Natural killer cell (primary cell): ENCODE results near the gene ZBTB32. TPM values are rescaled to one million over a fixed set of nuclear protein-coding genes. Genes with fewer than 3 reads are reported as not detected.

Source experiments
- ATAC-seq, 3 donors: fragments of 150-1000 bp in 2 of 3; fragments of 200-7000 bp in 1 of 3; cut with Tn5 transposase; 1 replicate in 1 of 3; 2 replicates in 2 of 3; pipeline ENCODE4 v1.10.0; 2021; ENCODE audit warnings: mild to moderate bottlenecking in 2 of 3, moderate library complexity in 2 of 3
- DNase-seq, 2 donors: peaks; one replicate each; pipeline versions ENCODE4 v3.0.0 to v3.0.0-alpha.2; 2013 to 2021; ENCODE audit warnings: mixed read lengths in 1 of 2
- H3K27ac ChIP-seq: one replicate; pipeline ENCODE4 v1.5.1; 2013; ENCODE audit warnings: mild to moderate bottlenecking, low read length
- H3K27me3 ChIP-seq: one replicate; pipeline ENCODE4 v1.6.1; 2013; ENCODE audit warnings: low read length; ENCODE audit not compliant: control insufficient read depth, insufficient read depth
- H3K36me3 ChIP-seq: one replicate; pipeline ENCODE4 v1.6.1; 2013; ENCODE audit warnings: low read length; ENCODE audit not compliant: control insufficient read depth, insufficient read depth
- H3K4me1 ChIP-seq: one replicate; pipeline ENCODE4 v1.6.1; 2013; ENCODE audit warnings: low read length; ENCODE audit not compliant: control insufficient read depth, insufficient read depth
- H3K4me3 ChIP-seq: one replicate; pipeline ENCODE4 v1.5.1; 2013; ENCODE audit warnings: low read length
- H3K9me3 ChIP-seq: one replicate; pipeline ENCODE4 v1.6.1; 2013; ENCODE audit warnings: low read length; ENCODE audit not compliant: control insufficient read depth, insufficient read depth
- H3K27ac Mint-ChIP-seq, 2 donors: one replicate each; pipeline ENCODE4 v1.8.0; 2022; ENCODE audit warnings: mild to moderate bottlenecking in 2 of 2, mixed read lengths in 2 of 2, moderate library complexity in 1 of 2
- H3K27me3 Mint-ChIP-seq, 2 donors: one replicate each; pipeline ENCODE4 v1.8.0; 2022; ENCODE audit warnings: low read depth in 2 of 2, mixed read lengths in 2 of 2
- H3K36me3 Mint-ChIP-seq: one replicate; pipeline ENCODE4 v1.8.0; 2022; ENCODE audit warnings: mixed read lengths
- H3K4me1 Mint-ChIP-seq, 2 donors: one replicate each; pipeline ENCODE4 v1.8.0; 2022; ENCODE audit warnings: mixed read lengths in 2 of 2
- H3K4me3 Mint-ChIP-seq: one replicate; pipeline ENCODE4 v1.8.0; 2022; ENCODE audit warnings: mild to moderate bottlenecking, moderate library complexity, mixed read lengths
- H3K9me3 Mint-ChIP-seq, 2 donors: one replicate each; pipeline ENCODE4 v1.8.0; 2022; ENCODE audit warnings: mixed read lengths in 2 of 2
- CTCF ChIP-seq: fragments of 200-600 bp; IDR thresholded peaks from one replicate; pipeline ENCODE4 v1.8.0; 2022; ENCODE audit warnings: antibody characterized with exemption
- WGBS: methylation state at CpG from one replicate; pipeline ENCODE4 v1.1.7; 2013; ENCODE audit warnings: missing lambda C conversion rate; ENCODE audit not compliant: insufficient coverage; 5-methylcytosine and 5-hydroxymethylcytosine counted together
- intact Hi-C: fragments of 100-400 bp; cut with micrococcal nuclease; formaldehyde crosslinking; loops from one replicate; pipeline ENCODE4 v1.14.2; 2022
- total RNA-seq, 4 donors: library from RNA; stranded (reverse); fragments of 120-200 nt in 1 of 4; gene quantifications; one replicate each; pipeline versions ENCODE4 v1.2.3 to v1.2.4, GENCODE V29; 2013 to 2022

The ZBTB32 gene
- total RNA-seq, 3 donors from 2014 or later (not counting 1 experiment from before 2014, with no cell fraction given) = 0.27 to 1.8 (median 0.35) TPM

DNA sequence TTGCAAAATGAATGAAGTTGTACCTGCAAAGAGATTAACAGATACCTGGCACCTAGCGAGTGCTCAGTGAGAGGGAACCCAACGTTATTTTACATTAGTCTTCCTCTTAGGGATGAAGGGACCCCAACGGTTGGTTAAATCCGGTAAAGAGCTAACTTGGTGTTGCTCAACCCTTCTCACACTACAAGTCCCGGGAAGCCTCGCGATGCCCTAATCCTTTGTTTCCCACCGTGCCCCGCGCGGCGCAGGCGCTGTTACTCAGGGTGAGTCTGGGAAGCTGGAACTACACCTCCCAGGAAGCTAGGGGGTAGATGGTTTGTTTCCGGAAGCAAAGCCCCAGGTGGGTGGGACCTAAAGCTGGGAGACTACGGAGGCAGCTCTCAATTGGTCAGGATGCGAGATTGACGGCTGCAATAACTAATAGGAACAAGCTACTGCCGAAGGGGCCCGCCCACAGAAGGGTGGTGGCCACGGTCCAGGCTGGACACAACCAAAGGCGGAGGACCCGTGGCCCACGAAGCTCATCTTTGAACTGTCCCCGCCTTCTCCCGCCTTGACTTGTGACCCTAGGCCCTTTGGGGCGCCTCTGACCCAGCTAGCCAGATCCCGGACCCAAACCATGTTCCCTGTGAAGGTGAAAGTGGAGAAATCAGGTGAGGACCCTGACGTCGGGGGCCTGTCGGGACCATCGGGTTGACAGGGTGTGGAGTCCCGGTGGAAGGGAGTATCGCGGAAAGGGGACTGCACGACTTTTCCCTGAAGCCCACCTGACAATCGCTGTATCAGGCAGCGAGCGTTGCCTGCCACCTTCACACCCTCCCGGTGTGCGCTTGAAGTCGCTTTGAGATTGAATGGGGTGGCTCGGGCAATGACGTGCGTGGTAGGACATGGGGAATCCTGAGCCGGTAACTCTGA, 44.0 kb downstream of the ZBTB32 start, which contains the start of gene LIN37:
Gene LIN37 (plus strand): TSS at position 471 of the 915 bp plus-strand sequence. CDS start 149 bp downstream, at position 620.
- Histone ChIP-seq H3K4me3 (peak within 1 kb of the TSS; percentile 91), H3K27ac (peak within 1 kb of the TSS; percentile 84), H3K4me1 (peaks cover 46% of the 10 kb centered on the region), H3K27me3 (no peaks in the 10 kb centered on the region), H3K9me3 (no peaks in the 10 kb centered on the region), H3K36me3 (peaks cover 16% of the 10 kb centered on the region)
- H3K27ac Mint-ChIP-seq = peak within 1 kb of the TSS; percentile 92
- ATAC-seq = peak; percentile 73 to 90 (median 77)
- H3K9me3 Mint-ChIP-seq = no peaks in the 10 kb centered on the region
- no peak for TF ChIP-seq CTCF
- 1% methylated on average over 41 of the region's 45 CpGs for WGBS
- H3K27me3 Mint-ChIP-seq = no peaks in the 10 kb centered on the region
- no peaks in the 10 kb centered on the region for H3K36me3 Mint-ChIP-seq
- H3K4me3 Mint-ChIP-seq = peak within 1 kb of the TSS; percentile 97
- peak; percentile 97 to 99 for DNase-seq
- intact Hi-C loops = loop anchor here (1.0 to 10.0 kb wide), 5 partner anchors 10 to 369 kb away; partner anchors contain the start of genes HCST, NFKBID, PROSER3 and TBCB
- H3K4me1 Mint-ChIP-seq = peaks cover 33 to 47% of the 10 kb centered on the region in 2 donors

DNA sequence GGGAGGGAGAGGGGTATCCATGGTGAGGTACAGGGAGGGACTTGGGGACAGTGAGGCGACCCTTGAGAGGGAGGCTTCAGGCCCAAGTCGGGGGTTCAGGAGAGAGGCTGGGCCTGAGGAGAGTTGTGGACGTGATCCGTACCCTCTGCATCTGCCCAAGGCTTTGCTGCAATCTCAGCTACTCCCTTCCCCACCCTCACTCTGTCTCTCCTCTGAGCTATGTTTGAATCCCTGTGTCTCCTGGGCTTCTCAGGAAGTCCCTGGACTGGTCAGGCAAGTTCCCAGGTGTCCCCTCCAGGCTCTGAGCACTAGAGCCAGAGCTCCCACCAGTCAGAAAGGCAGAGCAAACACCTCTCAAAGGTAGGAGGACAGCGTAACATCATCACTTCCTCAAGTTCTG, 45.8 kb downstream of the ZBTB32 start:
- Mint-ChIP-seq H3K27ac (no peak overlapping the region), H3K9me3 (no peaks in the 10 kb centered on the region), H3K27me3 (peaks cover 0 to 6% of the 10 kb centered on the region in 2 donors), H3K4me1 (peaks cover 24 to 42% of the 10 kb centered on the region in 2 donors), H3K4me3 (no peak overlapping the region), H3K36me3 (no peaks in the 10 kb centered on the region)
- H3K9me3 ChIP-seq = no peaks in the 10 kb centered on the region
- H3K27ac ChIP-seq = no peak overlapping the region
- DNase-seq (no peak), ATAC-seq (no peak)
- H3K27me3 ChIP-seq = no peaks in the 10 kb centered on the region
- no peak for TF ChIP-seq CTCF
- WGBS = 90% methylated on average over 5 of the region's 5 CpGs
- H3K36me3 ChIP-seq = peaks cover 24% of the 10 kb centered on the region
- intact Hi-C loops = no loop called here
- no peak overlapping the region for H3K4me3 ChIP-seq
- peaks cover 31% of the 10 kb centered on the region for H3K4me1 ChIP-seq

- Mint-ChIP-seq H3K27me3 (peaks cover 0 to 16% of the 10 kb centered on the region in 2 donors), H3K36me3 (no peaks in the 10 kb centered on the region), H3K4me1 (peaks cover 19 to 38% of the 10 kb centered on the region in 2 donors), H3K9me3 (no peaks in the 10 kb centered on the region), H3K27ac (no peak overlapping the region), H3K4me3 (peak overlapping the region; percentile 9)
- Histone ChIP-seq H3K27ac (no peak overlapping the region), H3K27me3 (no peaks in the 10 kb centered on the region), H3K4me3 (no peak overlapping the region), H3K9me3 (no peaks in the 10 kb centered on the region), H3K36me3 (peaks cover 24% of the 10 kb centered on the region), H3K4me1 (peaks cover 32% of the 10 kb centered on the region)
- intact Hi-C loops = no loop called here
- WGBS = 96% methylated on average over 12 of the region's 14 CpGs
- no peak for TF ChIP-seq CTCF
- ATAC-seq (no peak), DNase-seq (no peak)
These were observed 47.7 kb downstream of the ZBTB32 start for GRCh38 chr19:35751839-35752745.
